Panc1 (cell line): ENCODE results near the gene EGFR. TPM values are rescaled to one million over a fixed set of nuclear protein-coding genes. Genes with fewer than 3 reads are reported as not detected.

Source experiments
- ATAC-seq: fragments of 200-7000 bp; cut with Tn5 transposase; 2 replicates; pipeline ENCODE4 v1.9.1; 2020; ENCODE audit warnings: mild to moderate bottlenecking, moderate library complexity
- BruUV-seq: library from RNA; stranded (reverse); fragments of 400-500 nt; replicated peaks from 2 replicates; lab custom pipeline; 2021; lab: Mats Ljungman, UMichigan
- CTCF ChIA-PET: fragments of 300-600 bp; sonication (Branson Sonifier 250); formaldehyde crosslinking; loops from one replicate; lab custom pipeline; 2022; ENCODE audit warnings: antibody characterized with exemption; lab: Charles Lee
- POLR2A ChIA-PET: fragments of 300-600 bp; sonication (Branson Sonifier 250); formaldehyde crosslinking; loops from one replicate; lab custom pipeline; 2022; ENCODE audit warnings: antibody characterized with exemption; lab: Charles Lee
- DNase-seq: peaks from one replicate; pipeline ENCODE4 v3.0.0-alpha.2; 2010; ENCODE audit warnings: low read depth, low spot score
- H3K27ac ChIP-seq: 2 replicates; pipeline ENCODE4 v1.5.1; 2011; ENCODE audit warnings: mild to moderate bottlenecking, low read length, inconsistent platforms
- H3K27me3 ChIP-seq: fragments of 200-500 bp; sonication (Bioruptor generic); 2 replicates; pipeline ENCODE4 v1.6.0; 2014; ENCODE audit warnings: low read length, inconsistent platforms; ENCODE audit not compliant: control insufficient read depth, insufficient read depth
- H3K36me3 ChIP-seq: fragments of 200-500 bp; sonication (Bioruptor generic); 2 replicates; pipeline ENCODE4 v1.5.1; 2014; ENCODE audit warnings: inconsistent platforms, mild to moderate bottlenecking, low read length, moderate library complexity; ENCODE audit not compliant: control insufficient read depth, insufficient read depth
- H3K4me1 ChIP-seq: 2 replicates; pipeline ENCODE4 v1.5.1; 2011; ENCODE audit warnings: inconsistent platforms, mild to moderate bottlenecking, low read length, moderate library complexity; ENCODE audit not compliant: control insufficient read depth, insufficient read depth
- H3K4me3 ChIP-seq, 2 experiments: 2 replicates each; pipeline ENCODE4 v1.5.1; 2011 to 2012; ENCODE audit warnings: low read depth in 2 of 2, low read length in 2 of 2, mild to moderate bottlenecking in 2 of 2, inconsistent platforms in 1 of 2, moderate library complexity in 1 of 2
- H3K9me3 ChIP-seq: fragments of 200-500 bp; sonication (Bioruptor generic); 2 replicates; pipeline ENCODE4 v1.5.1; 2014; ENCODE audit warnings: low read depth, mild to moderate bottlenecking, inconsistent platforms, low read length, moderate library complexity; ENCODE audit not compliant: control insufficient read depth, insufficient read depth
- POLR2AphosphoS5 ChIP-seq: IDR thresholded peaks from 2 replicates; pipeline ENCODE4 v1.6.1; 2012; ENCODE audit warnings: mild to moderate bottlenecking, low read depth, low read length, moderate library complexity
- REST ChIP-seq, 2 experiments: IDR thresholded peaks; 2 replicates each; pipeline ENCODE4 v1.6.1; 2011 to 2012; ENCODE audit warnings: low read depth in 2 of 2, control low read depth in 1 of 2, low read length in 1 of 2, mild to moderate bottlenecking in 1 of 2, moderate library complexity in 1 of 2; ENCODE audit not compliant: insufficient read depth in 1 of 2
- SIN3A ChIP-seq: IDR thresholded peaks from 2 replicates; pipeline ENCODE4 v1.6.1; 2012; ENCODE audit warnings: low read depth, mild to moderate bottlenecking, low read length, moderate library complexity, borderline replicate concordance; ENCODE audit not compliant: insufficient read depth
- TCF7L2 ChIP-seq: IDR thresholded peaks from 2 replicates; pipeline ENCODE4 v1.6.1; 2011; ENCODE audit warnings: mild to moderate bottlenecking, low read depth, low read length, inconsistent platforms
- in situ Hi-C: cut with HindIII; loops from 2 replicates; pipeline ENCODE4 v1.10.0; 2016; ENCODE audit warnings: low sequenced_read_pairs, low pct_unique_long_range_greater_than_20kb
- intact Hi-C: fragments of 100-400 bp; cut with micrococcal nuclease; formaldehyde crosslinking; loops from one replicate; pipeline ENCODE4 v1.10.0; 2022; ENCODE audit not compliant: unreplicated experiment
- total RNA-seq: library from RNA; stranded (reverse); gene quantifications from one replicate; pipeline ENCODE4 v1.2.1, GENCODE V29; 2021; ENCODE audit not compliant: unreplicated experiment
- TF ChIP-seq, protein P1 (sequence below): fragments of 450-650 bp; IDR thresholded peaks from 2 replicates; pipeline ENCODE4 v1.5.1; 2017; ENCODE audit warnings: mild to moderate bottlenecking

Gene EGFR
- total RNA-seq, 1 experiment from 2014 or later, result 156 TPM

- H3K4me3 ChIP-seq, result no peak overlapping the region
- ChIA-PET POLR2A (no interaction called here), CTCF (no interaction called here)
- TF ChIP-seq POLR2AphosphoS5, result no peak
- no peak for TF ChIP-seq TCF7L2
- no peak for TF ChIP-seq SIN3A
- TF ChIP-seq, protein P1, sequence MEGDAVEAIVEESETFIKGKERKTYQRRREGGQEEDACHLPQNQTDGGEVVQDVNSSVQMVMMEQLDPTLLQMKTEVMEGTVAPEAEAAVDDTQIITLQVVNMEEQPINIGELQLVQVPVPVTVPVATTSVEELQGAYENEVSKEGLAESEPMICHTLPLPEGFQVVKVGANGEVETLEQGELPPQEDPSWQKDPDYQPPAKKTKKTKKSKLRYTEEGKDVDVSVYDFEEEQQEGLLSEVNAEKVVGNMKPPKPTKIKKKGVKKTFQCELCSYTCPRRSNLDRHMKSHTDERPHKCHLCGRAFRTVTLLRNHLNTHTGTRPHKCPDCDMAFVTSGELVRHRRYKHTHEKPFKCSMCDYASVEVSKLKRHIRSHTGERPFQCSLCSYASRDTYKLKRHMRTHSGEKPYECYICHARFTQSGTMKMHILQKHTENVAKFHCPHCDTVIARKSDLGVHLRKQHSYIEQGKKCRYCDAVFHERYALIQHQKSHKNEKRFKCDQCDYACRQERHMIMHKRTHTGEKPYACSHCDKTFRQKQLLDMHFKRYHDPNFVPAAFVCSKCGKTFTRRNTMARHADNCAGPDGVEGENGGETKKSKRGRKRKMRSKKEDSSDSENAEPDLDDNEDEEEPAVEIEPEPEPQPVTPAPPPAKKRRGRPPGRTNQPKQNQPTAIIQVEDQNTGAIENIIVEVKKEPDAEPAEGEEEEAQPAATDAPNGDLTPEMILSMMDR, result no peak
- no peak for TF ChIP-seq REST (IDR thresholded peaks at IDR 0.05; ENCODE audit: insufficient read depth in 1 of 2, low read depth in 2 of 2, low read length in 1 of 2)
- no peak overlapping the region for H3K27ac ChIP-seq
- in situ Hi-C loops, result no loop called here
- ATAC-seq, result no peak
- no TSS peak for BruUV-seq
- DNase-seq, result no peak
- no peaks in the 10 kb centered on the region for H3K9me3 ChIP-seq
- H3K4me1 ChIP-seq, result peaks cover 57% of the 10 kb centered on the region
- no peaks in the 10 kb centered on the region for H3K27me3 ChIP-seq
- no peaks in the 10 kb centered on the region for H3K36me3 ChIP-seq
- intact Hi-C loops, result no loop called here
Observed at GRCh38 chr7:55058314-55058713, 39.5 kb downstream of the EGFR start.

- POLR2A ChIA-PET, result no interaction called here
Observed at GRCh38 chr7:55059021-55059420, 40.2 kb downstream of the EGFR start.

More at GRCh38 chr7:55059021-55059420, 40.2 kb downstream of the EGFR start:
- DNase-seq, result no peak
- H3K36me3 ChIP-seq, result no peaks in the 10 kb centered on the region
- intact Hi-C loops (no loop called here), in situ Hi-C loops (no loop called here)
- peak overlapping the region; percentile 37; the same call in 1 of the 2 replicates for H3K27ac ChIP-seq
- CTCF ChIA-PET, result no interaction called here
- TSS peak; percentile 12 for BruUV-seq
- no peak overlapping the region for H3K4me3 ChIP-seq
- no peak for ATAC-seq
- no peaks in the 10 kb centered on the region for H3K27me3 ChIP-seq
- H3K4me1 ChIP-seq, result peaks cover 61% of the 10 kb centered on the region
- no peak for TF ChIP-seq TCF7L2
- no peak for TF ChIP-seq REST (IDR thresholded peaks at IDR 0.05; ENCODE audit: insufficient read depth in 1 of 2, low read depth in 2 of 2, low read length in 1 of 2)
- TF ChIP-seq SIN3A, result no peak
- H3K9me3 ChIP-seq, result no peaks in the 10 kb centered on the region
